Testis (tissue), 3 donors: Measurements from ENCODE around the gene IGFBP7. TPM values are rescaled to one million over a fixed set of nuclear protein-coding genes. Genes with fewer than 3 reads are reported as not detected.
A peak's percentile ranks its signal among the peaks of the same experiment; 100 is the strongest.

ENCODE experiments used
- DNase-seq: peaks from one replicate; pipeline ENCODE4 v3.0.0-alpha.2; 2019
- H3K27ac ChIP-seq, 2 donors: fragments of 200-600 bp; sonication (generic); one replicate each; pipeline ENCODE4 v1.5.1; 2019
- H3K27me3 ChIP-seq: fragments of 200-600 bp; sonication (generic); one replicate; pipeline ENCODE4 v1.5.1; 2019
- H3K36me3 ChIP-seq: fragments of 200-600 bp; sonication (generic); one replicate; pipeline ENCODE4 v1.5.1; 2017; ENCODE audit warnings: low read depth; ENCODE audit errors: missing control alignments
- H3K4me1 ChIP-seq: fragments of 200-600 bp; sonication (generic); one replicate; pipeline ENCODE4 v1.5.1; 2019
- H3K4me3 ChIP-seq, 2 donors: fragments of 200-600 bp; sonication (generic); one replicate each; pipeline ENCODE4 v1.5.1; 2017 to 2019
- H3K9me3 ChIP-seq: fragments of 200-600 bp; sonication (generic); one replicate; pipeline ENCODE4 v1.5.1; 2017
- POLR2A ChIP-seq: fragments of 450-650 bp; IDR thresholded peaks from one replicate; pipeline ENCODE4 v1.6.1; 2017; ENCODE audit warnings: antibody characterized with exemption, mild to moderate bottlenecking, moderate library complexity
- whole genome bisulfite sequencing, 2 donors: methylation state at CpG; one replicate each; pipeline ENCODE4 v1.1.5; 2018; 5-methylcytosine and 5-hydroxymethylcytosine counted together
- intact Hi-C: fragments of 100-400 bp; cut with DNase I; formaldehyde crosslinking; loops from one replicate; pipeline ENCODE4 v1.15.1; 2023; ENCODE audit warnings: low total_unique reads
- polyA plus RNA-seq: library from polyadenylated mRNA; stranded (reverse); fragments of 350-450 nt; fragmentation: Illumina TruSeq; extraction: RNeasy Lipid Tissue Mini Kit (QIAGEN cat#74804); gene quantifications from one replicate; pipeline ENCODE4 v1.2.3, GENCODE V29; 2014; ENCODE audit warnings: low read depth, low replicate concordance; ENCODE audit not compliant: insufficient read depth
- total RNA-seq, 2 donors: library from RNA; depleted of rRNA; stranded (reverse); fragments of >200 nt; gene quantifications; one replicate each; pipeline ENCODE4 v1.2.3, GENCODE V29; 2016
- TF ChIP-seq, protein P1 (sequence below), 3 experiments: fragments of 450-650 bp in 2 of 3; fragments of 200-600 bp in 1 of 3; sonication (generic) in 1 of 3; IDR thresholded peaks; one replicate each; pipeline ENCODE4 v1.5.1; 2016 to 2019; ENCODE audit warnings: antibody characterized with exemption in 3 of 3, mild to moderate bottlenecking in 2 of 3, moderate library complexity in 1 of 3

The IGFBP7 gene
- total and polyA plus RNA-seq, 3 donors from 2014 or later, result 451 to 817 (median 531) TPM

GRCh38 chr4:57040510-57040909 is 69.7 kb downstream of the IGFBP7 start:
- no peak for DNase-seq

GRCh38 chr4:57039345-57039744 is 70.8 kb downstream of the IGFBP7 start:
- TF ChIP-seq, protein P1, sequence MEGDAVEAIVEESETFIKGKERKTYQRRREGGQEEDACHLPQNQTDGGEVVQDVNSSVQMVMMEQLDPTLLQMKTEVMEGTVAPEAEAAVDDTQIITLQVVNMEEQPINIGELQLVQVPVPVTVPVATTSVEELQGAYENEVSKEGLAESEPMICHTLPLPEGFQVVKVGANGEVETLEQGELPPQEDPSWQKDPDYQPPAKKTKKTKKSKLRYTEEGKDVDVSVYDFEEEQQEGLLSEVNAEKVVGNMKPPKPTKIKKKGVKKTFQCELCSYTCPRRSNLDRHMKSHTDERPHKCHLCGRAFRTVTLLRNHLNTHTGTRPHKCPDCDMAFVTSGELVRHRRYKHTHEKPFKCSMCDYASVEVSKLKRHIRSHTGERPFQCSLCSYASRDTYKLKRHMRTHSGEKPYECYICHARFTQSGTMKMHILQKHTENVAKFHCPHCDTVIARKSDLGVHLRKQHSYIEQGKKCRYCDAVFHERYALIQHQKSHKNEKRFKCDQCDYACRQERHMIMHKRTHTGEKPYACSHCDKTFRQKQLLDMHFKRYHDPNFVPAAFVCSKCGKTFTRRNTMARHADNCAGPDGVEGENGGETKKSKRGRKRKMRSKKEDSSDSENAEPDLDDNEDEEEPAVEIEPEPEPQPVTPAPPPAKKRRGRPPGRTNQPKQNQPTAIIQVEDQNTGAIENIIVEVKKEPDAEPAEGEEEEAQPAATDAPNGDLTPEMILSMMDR (IDR thresholded peaks at IDR 0.05), result no peak
- TF ChIP-seq POLR2A, result no peak
- H3K4me3 ChIP-seq, result no peak overlapping the region
- intact Hi-C loops, result no loop called here
- WGBS, 2 donors, result 38 to 57% methylated on average over 2 of the region's 2 CpGs
- H3K9me3 ChIP-seq, result no peaks in the 10 kb centered on the region
- H3K36me3 ChIP-seq, result no peaks in the 10 kb centered on the region
- H3K4me1 ChIP-seq, result peaks cover 32% of the 10 kb centered on the region
- H3K27me3 ChIP-seq, result no peaks in the 10 kb centered on the region
- no peak for DNase-seq
- peak overlapping the region; percentile 24 to 86 for H3K27ac ChIP-seq

More at GRCh38 chr4:57040510-57040909, 69.7 kb downstream of the IGFBP7 start:
- Histone ChIP-seq H3K27ac (peak overlapping the region; percentile 24 to 86), H3K36me3 (no peaks in the 10 kb centered on the region), H3K27me3 (no peaks in the 10 kb centered on the region), H3K4me1 (peaks cover 42% of the 10 kb centered on the region), H3K9me3 (no peaks in the 10 kb centered on the region), H3K4me3 (no peak overlapping the region)
- TF ChIP-seq, protein P1 (IDR thresholded peaks at IDR 0.05), result no peak
- TF ChIP-seq POLR2A, result no peak
- intact Hi-C loops, result loop anchor here (10.0 kb wide), 1 partner anchor 54 kb away; no protein-coding TSS in a partner anchor
- WGBS, 2 donors, result 71 to 72% methylated on average over 6 of the region's 6 CpGs

DNA sequence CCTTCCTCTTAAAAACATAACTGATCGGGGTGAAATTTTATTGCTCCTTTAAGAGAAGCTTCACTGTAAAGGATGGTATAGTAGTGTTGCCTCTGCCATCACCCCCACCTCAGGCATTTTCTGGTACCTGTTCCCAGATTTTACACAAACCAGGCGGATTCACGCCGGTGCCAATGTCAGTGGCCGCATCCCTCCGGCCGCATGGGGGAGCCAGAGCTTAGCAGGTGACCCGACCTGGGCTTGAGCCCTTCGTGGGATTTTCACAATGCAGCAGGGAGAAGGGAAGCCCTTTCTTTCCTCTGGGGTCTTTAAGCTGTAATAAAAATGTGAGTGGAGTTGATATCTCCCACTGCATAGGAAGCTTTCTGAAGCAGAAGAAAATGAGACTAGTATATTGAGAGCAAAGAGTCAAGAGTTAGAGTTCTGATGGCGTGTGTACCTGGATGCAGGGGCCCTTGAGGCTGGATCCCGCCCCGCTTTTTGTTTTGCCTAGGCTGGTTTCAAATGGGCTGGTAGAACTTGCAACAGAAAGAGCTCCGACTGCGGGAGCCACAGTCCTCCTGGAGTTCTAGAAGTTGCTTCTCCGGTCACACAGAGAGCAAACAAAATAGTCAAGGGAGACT is 72.1 kb downstream of the IGFBP7 start:
- H3K9me3 ChIP-seq, result no peaks in the 10 kb centered on the region
- H3K4me3 ChIP-seq, result peak overlapping the region in 1 of 2 donors; percentile 42
- H3K36me3 ChIP-seq, result no peaks in the 10 kb centered on the region
- no peaks in the 10 kb centered on the region for H3K27me3 ChIP-seq
- peak; percentile 82 for DNase-seq
- no peak for TF ChIP-seq POLR2A
- TF ChIP-seq, protein P1 (IDR thresholded peaks at IDR 0.05), result peak in 2 of 3 experiments; percentile 51 to 72
- intact Hi-C loops, result no loop called here
- peak overlapping the region in 1 of 2 donors; percentile 54 for H3K27ac ChIP-seq
- 33 to 40% methylated on average over 8 to 15 of the region's 15 CpGs for whole genome bisulfite sequencing, 2 donors
- H3K4me1 ChIP-seq, result peaks cover 27% of the 10 kb centered on the region

DNA sequence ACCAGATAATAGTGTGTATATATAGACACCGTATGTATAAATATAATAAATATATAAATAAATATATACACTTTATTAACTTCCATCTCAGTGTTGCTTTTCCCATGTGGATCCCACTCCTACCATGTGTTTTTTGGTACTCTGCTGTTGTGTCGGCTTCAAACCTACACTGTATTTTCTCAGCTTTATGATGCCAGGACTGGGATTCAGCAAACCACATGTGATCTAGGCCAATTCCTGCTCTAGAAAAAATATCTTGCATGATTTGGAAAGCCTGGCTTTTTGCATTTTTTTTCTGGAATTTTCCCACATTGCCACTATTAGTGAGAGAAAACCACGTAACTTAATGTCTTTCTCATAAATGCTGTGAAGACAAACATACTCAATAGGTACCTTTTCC is 75.7 kb downstream of the IGFBP7 start:
- H3K4me1 ChIP-seq, result no peaks in the 10 kb centered on the region
- DNase-seq, result no peak
- H3K9me3 ChIP-seq, result no peaks in the 10 kb centered on the region
- no peaks in the 10 kb centered on the region for H3K27me3 ChIP-seq
- WGBS, 2 donors, result 79% methylated on average over 3 of the region's 3 CpGs
- intact Hi-C loops, result no loop called here
- H3K27ac ChIP-seq, result no peak overlapping the region
- TF ChIP-seq, protein P1 (IDR thresholded peaks at IDR 0.05), result no peak
- no peak for TF ChIP-seq POLR2A
- H3K36me3 ChIP-seq, result no peaks in the 10 kb centered on the region
- H3K4me3 ChIP-seq, result no peak overlapping the region

DNA sequence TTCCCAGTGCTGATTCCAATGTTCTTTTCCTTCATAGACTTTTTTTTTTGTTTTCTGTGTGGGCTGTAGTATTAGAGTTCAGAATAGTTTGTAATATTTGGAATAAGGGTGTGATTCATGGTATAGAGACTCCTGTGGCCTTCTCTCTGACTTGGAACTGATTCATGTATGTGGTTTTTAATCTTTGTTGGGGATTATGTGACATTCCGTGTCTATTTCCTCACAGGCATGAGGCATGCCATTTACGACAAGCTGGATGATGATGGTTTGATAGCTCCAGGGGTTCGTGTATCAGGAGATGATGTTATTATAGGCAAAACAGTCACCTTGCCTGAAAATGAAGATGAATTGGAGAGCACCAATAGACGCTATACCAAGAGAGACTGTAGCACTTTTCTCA is 87.1 kb downstream of the IGFBP7 start:
- DNase-seq, result no peak
- WGBS, 2 donors, result 90 to 91% methylated on average over 4 of the region's 4 CpGs
- H3K27ac ChIP-seq, result no peak overlapping the region
- no peak overlapping the region for H3K4me3 ChIP-seq
- intact Hi-C loops, result no loop called here
- no peaks in the 10 kb centered on the region for H3K36me3 ChIP-seq
- H3K4me1 ChIP-seq, result peaks cover 13% of the 10 kb centered on the region
- TF ChIP-seq POLR2A, result no peak
- TF ChIP-seq, protein P1 (IDR thresholded peaks at IDR 0.05), result no peak
- no peaks in the 10 kb centered on the region for H3K27me3 ChIP-seq
- no peaks in the 10 kb centered on the region for H3K9me3 ChIP-seq
